ENCODE measurements around the gene TYR. TPM values are rescaled to one million over a fixed set of nuclear protein-coding genes. Genes with fewer than 3 reads are reported as not detected.
"Not testable (repeated sequence)": the region's sequence is repeated elsewhere in the genome, so short reads cannot be mapped to it uniquely, and the experiment has no call there.

The TYR gene
- total and polyA plus RNA-seq, 3 experiments from 2014 or later = not detected

- H3K4me1 ChIP-seq (ENCODE audit: insufficient read depth, low read length); H3K27ac ChIP-seq (ENCODE audit: low read depth, low read length); H3K4me3 ChIP-seq (ENCODE audit: low read length); H3K36me3 ChIP-seq (ENCODE audit: insufficient read depth, low read length); H3K27ac Mint-ChIP-seq; H3K27me3 ChIP-seq (ENCODE audit: insufficient read depth, low read length, poor library complexity, severe bottlenecking); H3K9me3 ChIP-seq (ENCODE audit: low read length); H3K36me3 Mint-ChIP-seq; POLR2A ChIA-PET; H3K9me3 Mint-ChIP-seq; H3K4me1 Mint-ChIP-seq; H3K27me3 Mint-ChIP-seq; DNase-seq; CTCF ChIA-PET; H3K4me3 Mint-ChIP-seq: not testable (repeated sequence)
These were observed 165.4 kb downstream of the TYR start for GRCh38 chr11:89342880-89343572.

Other genes with a start within 250 kb of the TYR start
- not detected for gene GRM5, start 111.9 kb upstream of the TYR start, total RNA-seq
- not detected for gene GRM5, start 111.9 kb upstream of the TYR start, polyA plus RNA-seq

Data from CD8-positive, alpha-beta memory T cell (primary cell).